Stimulated activated CD4-positive, alpha-beta T cell treated with anti-CD3 and anti-CD28 coated beads, Interleukin-1b, Interleukin-23, amount 100 ng/mL, for 24 hours (primary cell): ENCODE data around the gene ASB15.

Source experiments
- DNase-seq, 4 experiments: peaks; one replicate each; pipeline ENCODE4 v3.0.0-alpha.2; 2020; ENCODE audit warnings: low read depth in 4 of 4, low spot score in 1 of 4

Gene ASB15

DNA sequence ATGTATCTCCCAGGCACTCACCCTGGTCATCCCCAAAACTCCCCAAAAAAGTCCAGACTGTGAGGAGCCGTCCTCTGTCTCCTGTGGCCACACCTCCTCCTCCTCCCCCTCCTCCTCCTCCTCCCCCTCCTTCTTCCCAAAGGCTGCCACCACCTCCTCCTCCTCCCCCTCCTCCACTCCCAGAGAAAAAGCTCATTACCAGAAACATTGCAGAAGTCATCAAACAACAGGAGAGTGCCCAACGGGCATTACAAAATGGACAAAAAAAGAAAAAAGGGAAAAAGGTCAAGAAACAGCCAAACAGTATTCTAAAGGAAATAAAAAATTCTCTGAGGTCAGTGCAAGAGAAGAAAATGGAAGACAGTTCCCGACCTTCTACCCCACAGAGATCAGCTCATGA, 61.1 kb downstream of the ASB15 start:
- no peak for DNase-seq

GRCh38 chr7:123663200-123663599, 61.6 kb downstream of the ASB15 start:
- no peak for DNase-seq

- no peak for DNase-seq
Measured at GRCh38 chr7:123665157-123665556, 63.5 kb downstream of the ASB15 start.

DNA sequence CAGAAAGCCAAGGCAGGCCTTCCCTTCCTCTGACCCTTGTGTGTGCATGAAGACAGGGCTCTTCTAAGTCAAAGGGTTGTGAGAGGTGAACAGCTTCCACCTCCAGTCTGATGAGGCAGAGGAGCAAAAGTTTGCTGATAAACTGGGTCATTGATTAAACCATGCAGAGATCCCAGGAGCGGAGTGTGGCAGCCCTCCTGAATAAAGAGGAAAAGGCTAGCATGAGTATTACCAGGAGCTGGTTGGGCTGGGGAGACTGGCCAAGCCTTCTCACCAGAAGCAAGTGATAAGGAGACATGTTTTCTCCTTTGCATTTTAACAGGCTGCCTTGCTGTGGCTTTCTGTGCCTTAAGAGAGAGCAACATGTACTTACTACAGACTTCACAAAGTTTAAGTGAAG, 64.3 kb downstream of the ASB15 start:
- DNase-seq: no peak

DNA sequence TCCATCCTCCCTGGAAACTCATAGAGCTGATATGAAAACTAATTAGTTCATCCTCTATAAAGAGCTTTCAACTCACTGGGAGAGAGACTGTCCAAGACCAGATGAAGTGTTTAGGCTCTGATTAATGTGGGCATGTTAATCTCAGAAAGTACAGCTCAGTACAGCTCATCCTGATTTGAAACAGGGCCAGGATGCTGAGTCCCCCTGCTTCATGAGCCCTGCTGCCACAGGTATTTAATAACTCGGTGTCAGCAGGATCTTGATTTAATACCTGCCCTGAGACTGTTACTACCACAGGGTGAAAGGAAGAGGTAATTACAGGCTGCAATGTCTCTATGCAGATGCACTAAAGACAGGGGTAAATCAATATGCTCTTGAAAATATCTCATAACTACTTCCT, 64.9 kb downstream of the ASB15 start:
- no peak for DNase-seq

- DNase-seq: no peak
Measured at GRCh38 chr7:123669485-123669884, 67.9 kb downstream of the ASB15 start.

- DNase-seq: no peak
Measured at GRCh38 chr7:123673137-123673732, 71.6 kb downstream of the ASB15 start.

DNA sequence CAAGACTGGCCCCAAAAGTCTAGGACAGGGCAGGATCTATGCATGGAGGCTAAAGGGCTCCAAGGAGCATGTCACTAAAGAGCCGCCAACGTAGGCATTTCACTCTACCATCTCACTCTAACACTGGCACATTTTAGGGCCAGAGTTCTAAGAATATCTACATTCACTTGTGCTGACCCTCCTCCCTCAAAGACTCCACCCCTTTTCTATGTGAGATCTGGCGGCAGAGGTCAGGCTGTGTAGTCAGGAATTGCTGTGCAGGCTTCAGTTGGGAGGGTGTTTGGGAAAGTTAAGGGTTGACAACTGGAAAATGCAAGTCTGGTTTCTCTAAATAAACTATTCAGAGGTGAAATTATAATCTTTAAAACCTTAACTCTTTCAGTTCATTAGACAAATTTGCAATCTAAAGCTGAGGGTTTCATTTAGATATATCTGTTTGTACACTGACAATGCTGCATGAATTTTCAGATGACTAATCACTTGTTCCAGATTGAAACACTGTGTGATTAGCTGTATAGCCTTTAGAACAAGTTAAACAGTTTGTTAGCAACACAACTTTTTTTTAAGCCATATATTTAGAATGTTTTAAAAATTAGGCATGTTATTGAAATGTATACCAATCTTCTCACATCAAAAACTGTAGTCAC, 72.3 kb downstream of the ASB15 start:
- no peak for DNase-seq

DNA sequence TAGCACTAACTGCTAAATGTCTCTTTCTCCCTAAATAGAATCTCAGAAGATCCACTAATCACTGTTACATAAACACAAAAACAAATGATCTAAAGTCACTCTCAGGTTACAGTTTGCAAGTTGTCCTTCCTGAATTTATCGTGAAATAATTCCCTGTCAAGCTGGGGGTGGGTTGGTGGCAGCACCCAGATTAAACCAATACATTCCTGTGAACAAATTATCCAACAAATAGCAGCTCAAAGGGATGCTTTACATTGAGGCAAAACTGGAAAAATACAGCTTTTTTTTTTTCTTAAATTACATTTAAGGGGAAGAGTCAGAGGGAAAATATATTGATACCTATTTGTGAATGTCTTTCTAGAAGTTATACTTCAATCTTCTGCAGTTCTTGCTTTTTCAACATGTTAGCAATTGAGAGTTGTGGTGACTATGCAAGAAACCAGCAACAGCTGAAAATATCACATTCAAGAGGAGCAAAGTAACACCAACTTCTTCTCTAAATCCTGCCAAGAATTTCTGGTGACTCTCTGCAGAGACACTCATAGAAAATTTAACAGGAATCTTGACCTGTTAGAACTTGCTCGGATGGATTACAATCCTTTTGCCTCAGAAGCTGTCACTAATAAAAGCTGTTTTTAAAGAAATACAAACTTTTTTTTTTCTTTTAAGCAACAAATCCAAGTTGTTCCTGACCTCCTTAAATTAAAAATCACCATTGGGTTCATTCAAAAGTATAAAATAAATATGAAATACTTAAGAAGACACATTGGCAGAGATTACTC, 73.0 kb downstream of the ASB15 start:
- DNase-seq: no peak

DNA sequence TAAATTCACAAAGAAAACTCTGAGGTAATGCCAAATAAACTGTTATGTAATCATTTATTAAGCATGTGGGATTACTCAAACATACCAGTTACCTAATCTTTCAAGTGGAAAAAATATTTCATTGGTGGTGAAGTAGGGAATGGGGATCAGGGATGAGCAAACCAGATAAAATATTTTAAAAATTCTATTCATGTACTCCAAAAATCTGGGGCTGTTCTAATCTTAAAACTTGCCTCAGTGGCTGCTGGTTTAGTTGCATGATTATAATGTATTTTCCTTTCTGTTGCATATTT, 73.5 kb downstream of the ASB15 start:
- no peak for DNase-seq

DNA sequence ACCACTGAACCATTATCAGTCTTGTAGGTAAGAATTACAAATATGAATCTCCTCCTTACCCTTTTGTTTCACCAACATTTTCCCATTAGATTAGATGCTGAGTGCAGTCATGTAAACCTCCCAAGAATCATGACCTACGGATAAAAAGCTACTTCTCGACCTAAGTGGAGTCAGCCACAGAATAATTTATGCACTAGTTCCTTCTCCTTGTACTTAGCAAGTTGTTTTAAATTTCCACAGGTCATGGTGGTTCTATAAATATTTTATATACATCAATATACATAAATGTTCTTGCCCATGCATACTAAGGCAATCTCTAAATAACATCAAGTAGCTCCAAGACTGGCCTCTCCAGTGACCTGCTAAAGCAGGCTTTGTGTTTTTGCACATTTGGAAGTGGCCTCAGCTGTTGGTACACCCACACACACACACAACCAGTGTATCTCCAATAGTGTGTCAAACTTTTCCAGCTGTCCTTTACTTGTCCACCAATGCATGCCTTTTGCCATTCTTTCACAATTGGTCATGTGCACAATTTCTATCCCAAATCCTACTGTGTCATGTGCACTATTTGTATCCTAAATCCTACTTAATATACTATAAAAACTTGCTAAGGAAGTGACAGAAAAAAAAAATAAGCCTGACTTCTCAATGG, 75.6 kb downstream of the ASB15 start:
- DNase-seq: no peak

GRCh38 chr7:123679614-123680013, 78.0 kb downstream of the ASB15 start:
- no peak for DNase-seq

- no peak for DNase-seq
Measured at GRCh38 chr7:123680580-123680979, 79.0 kb downstream of the ASB15 start.

DNA sequence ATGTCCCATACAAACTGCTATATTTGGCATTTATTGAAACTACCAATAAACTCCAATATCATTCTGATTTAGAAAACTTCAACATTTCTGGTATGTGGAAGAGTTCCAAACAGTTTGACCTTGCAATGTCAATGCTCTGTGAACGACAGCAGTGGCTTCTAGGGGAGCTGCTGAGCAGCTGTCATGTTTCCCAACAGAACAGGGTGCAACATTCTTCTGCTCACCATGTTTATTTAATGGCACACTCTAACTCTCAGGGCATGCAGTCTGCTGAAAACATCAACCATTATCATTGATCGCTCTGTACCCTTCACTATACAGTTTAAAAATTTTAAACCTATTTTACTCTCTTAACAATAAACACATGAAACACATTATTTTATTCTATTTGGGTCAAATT, 79.9 kb downstream of the ASB15 start:
- DNase-seq: no peak

DNA sequence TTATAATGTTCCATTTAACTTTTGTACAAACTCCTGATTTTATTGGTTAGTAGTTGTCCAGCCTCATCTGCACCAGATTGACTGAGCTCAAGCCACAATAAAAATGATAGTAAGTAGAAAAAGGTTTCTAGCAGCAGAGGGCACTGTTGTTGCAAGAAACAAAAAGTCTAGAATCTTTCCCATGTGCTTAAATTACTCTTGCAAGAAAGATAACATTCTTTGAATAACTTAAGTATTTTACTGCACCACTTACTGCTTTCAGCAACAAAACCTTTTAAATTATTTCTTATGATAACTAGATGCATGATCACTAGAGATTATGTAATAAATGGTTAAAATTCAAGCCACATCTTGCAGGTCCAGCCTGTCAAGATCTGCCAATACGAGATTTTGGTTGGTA, 81.1 kb downstream of the ASB15 start:
- no peak for DNase-seq

DNA sequence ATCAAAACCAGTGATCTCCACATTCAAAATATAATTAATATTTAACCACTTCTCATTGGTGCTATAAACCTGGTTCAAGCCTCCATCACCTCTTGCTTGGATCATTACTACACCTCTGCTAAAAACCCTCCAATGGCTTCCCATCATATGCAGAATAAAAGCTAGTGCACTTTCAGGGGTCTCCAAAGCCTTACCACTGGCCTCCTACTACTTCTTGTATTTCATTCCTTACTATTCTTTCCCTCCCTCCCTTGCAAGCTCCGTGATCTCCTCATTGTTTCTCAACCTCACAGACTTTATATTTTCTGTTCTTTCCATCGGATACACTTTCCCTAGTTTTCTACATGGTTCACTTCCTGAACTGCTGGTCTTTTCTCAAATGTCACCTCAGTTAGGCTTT, 85.5 kb downstream of the ASB15 start:
- DNase-seq: no peak

DNA sequence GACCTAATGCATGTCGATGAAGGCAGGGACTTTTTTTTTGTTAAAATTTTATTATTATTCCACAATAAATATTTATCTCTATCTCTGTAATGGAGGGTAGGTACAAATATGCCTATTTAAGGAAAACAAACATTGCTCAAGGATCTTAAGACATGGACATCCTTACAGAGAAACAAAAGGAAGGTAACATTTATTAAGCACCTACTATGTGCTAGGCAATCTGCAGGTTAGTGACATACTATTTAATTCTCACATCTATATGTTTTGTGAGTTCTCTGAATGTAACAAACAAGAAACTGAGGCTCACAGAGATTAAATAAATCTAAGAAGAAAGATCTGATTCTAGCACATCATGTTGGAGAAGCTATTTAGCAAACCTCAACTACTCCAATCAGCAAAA, 86.1 kb downstream of the ASB15 start:
- no peak for DNase-seq
